Nephron (organoid): Measurements from ENCODE around the gene EVI2A.

Experiments
- H3K27ac Mint-ChIP-seq, 3 experiments: 2 replicates each; pipeline ENCODE4 v1.8.0; 2020; ENCODE audit warnings: mixed read lengths in 3 of 3, mild to moderate bottlenecking in 2 of 3, moderate library complexity in 1 of 3
- H3K27me3 Mint-ChIP-seq: 2 replicates; pipeline ENCODE4 v1.8.0; 2021; ENCODE audit warnings: low read depth, mild to moderate bottlenecking, moderate library complexity, mixed read lengths
- H3K36me3 Mint-ChIP-seq: 2 replicates; pipeline ENCODE4 v1.8.0; 2020; ENCODE audit warnings: low read depth, mixed read lengths
- H3K4me1 Mint-ChIP-seq: 2 replicates; pipeline ENCODE4 v1.8.0; 2020; ENCODE audit warnings: mixed read lengths
- H3K4me3 Mint-ChIP-seq, 3 experiments: 2 replicates each; pipeline ENCODE4 v1.8.0; 2020; ENCODE audit warnings: mild to moderate bottlenecking in 3 of 3, mixed read lengths in 3 of 3, moderate library complexity in 2 of 3
- H3K9me3 Mint-ChIP-seq: 2 replicates; pipeline ENCODE4 v1.8.0; 2020; ENCODE audit warnings: mixed read lengths
- CTCF ChIP-seq, 3 experiments: fragments of 200-600 bp; sonication (generic); IDR thresholded peaks; one replicate each; pipeline ENCODE4 v1.5.0; 2021; ENCODE audit warnings: antibody characterized with exemption in 3 of 3; ENCODE audit not compliant: unreplicated experiment in 3 of 3

EVI2A gene

GRCh38 chr17:31327534-31328159 lies 6.2 kb upstream of the EVI2A start:
- no peaks in the 10 kb centered on the region for H3K9me3 Mint-ChIP-seq
- H3K27me3 Mint-ChIP-seq, result no peaks in the 10 kb centered on the region
- no peak overlapping the region for H3K4me3 Mint-ChIP-seq
- no peak for TF ChIP-seq CTCF (IDR thresholded peaks at IDR 0.05; ENCODE audit: unreplicated experiment in 3 of 3)
- no peak overlapping the region for H3K27ac Mint-ChIP-seq
- peaks cover 40% of the 10 kb centered on the region for H3K36me3 Mint-ChIP-seq
- H3K4me1 Mint-ChIP-seq, result no peaks in the 10 kb centered on the region

GRCh38 chr17:31323551-31323950 lies 2.1 kb upstream of the EVI2A start:
- Mint-ChIP-seq H3K27ac (no peak overlapping the region), H3K4me3 (no peak overlapping the region), H3K36me3 (peaks cover 27% of the 10 kb centered on the region), H3K27me3 (no peaks in the 10 kb centered on the region), H3K4me1 (no peaks in the 10 kb centered on the region), H3K9me3 (no peaks in the 10 kb centered on the region)
- no peak for TF ChIP-seq CTCF (IDR thresholded peaks at IDR 0.05; ENCODE audit: unreplicated experiment in 3 of 3)

- Mint-ChIP-seq H3K27ac (no peak overlapping the region), H3K36me3 (peaks cover 15% of the 10 kb centered on the region), H3K4me1 (peaks cover 4% of the 10 kb centered on the region), H3K4me3 (no peak overlapping the region), H3K27me3 (no peaks in the 10 kb centered on the region), H3K9me3 (no peaks in the 10 kb centered on the region)
- TF ChIP-seq CTCF (IDR thresholded peaks at IDR 0.05; ENCODE audit: unreplicated experiment in 3 of 3), result no peak
Observed at GRCh38 chr17:31321966-31322365, 544 bp upstream of the EVI2A start.

GRCh38 chr17:31320791-31321190 lies 631 bp downstream of the EVI2A start:
- Mint-ChIP-seq H3K4me3 (no peak overlapping the region), H3K9me3 (no peaks in the 10 kb centered on the region), H3K4me1 (peaks cover 4% of the 10 kb centered on the region), H3K36me3 (peaks cover 5% of the 10 kb centered on the region), H3K27ac (no peak overlapping the region), H3K27me3 (no peaks in the 10 kb centered on the region)
- no peak for TF ChIP-seq CTCF (IDR thresholded peaks at IDR 0.05; ENCODE audit: unreplicated experiment in 3 of 3)

- no peak for TF ChIP-seq CTCF (IDR thresholded peaks at IDR 0.05; ENCODE audit: unreplicated experiment in 3 of 3)
- Mint-ChIP-seq H3K4me3 (no peak overlapping the region), H3K36me3 (peaks cover 1% of the 10 kb centered on the region), H3K27ac (no peak overlapping the region), H3K9me3 (no peaks in the 10 kb centered on the region), H3K27me3 (no peaks in the 10 kb centered on the region), H3K4me1 (peaks cover 4% of the 10 kb centered on the region)
Observed at GRCh38 chr17:31320241-31320640, 1.2 kb downstream of the EVI2A start.
